Endometrial microvascular endothelial cells (primary cell): ENCODE measurements around the gene ANKRD44. TPM values are rescaled to one million over a fixed set of nuclear protein-coding genes. Genes with fewer than 3 reads are reported as not detected.
"Not testable (repeated sequence)": the region's sequence is repeated elsewhere in the genome, so short reads cannot be mapped to it uniquely, and the experiment has no call there.

Source experiments
- in situ Hi-C: cut with HindIII; loops from 2 replicates; pipeline ENCODE4 v1.10.0; 2017; ENCODE audit warnings: low sequenced_read_pairs, low pct_unique_long_range_greater_than_20kb; ENCODE audit errors: inconsistent ontology term
- total RNA-seq: library from RNA; depleted of rRNA; stranded (reverse); fragments of >200 nt; gene quantifications from one replicate; pipeline ENCODE4 v1.2.3, GENCODE V29; 2015; ENCODE audit errors: inconsistent ontology term

The ANKRD44 gene
- 1.8 TPM for total RNA-seq

DNA sequence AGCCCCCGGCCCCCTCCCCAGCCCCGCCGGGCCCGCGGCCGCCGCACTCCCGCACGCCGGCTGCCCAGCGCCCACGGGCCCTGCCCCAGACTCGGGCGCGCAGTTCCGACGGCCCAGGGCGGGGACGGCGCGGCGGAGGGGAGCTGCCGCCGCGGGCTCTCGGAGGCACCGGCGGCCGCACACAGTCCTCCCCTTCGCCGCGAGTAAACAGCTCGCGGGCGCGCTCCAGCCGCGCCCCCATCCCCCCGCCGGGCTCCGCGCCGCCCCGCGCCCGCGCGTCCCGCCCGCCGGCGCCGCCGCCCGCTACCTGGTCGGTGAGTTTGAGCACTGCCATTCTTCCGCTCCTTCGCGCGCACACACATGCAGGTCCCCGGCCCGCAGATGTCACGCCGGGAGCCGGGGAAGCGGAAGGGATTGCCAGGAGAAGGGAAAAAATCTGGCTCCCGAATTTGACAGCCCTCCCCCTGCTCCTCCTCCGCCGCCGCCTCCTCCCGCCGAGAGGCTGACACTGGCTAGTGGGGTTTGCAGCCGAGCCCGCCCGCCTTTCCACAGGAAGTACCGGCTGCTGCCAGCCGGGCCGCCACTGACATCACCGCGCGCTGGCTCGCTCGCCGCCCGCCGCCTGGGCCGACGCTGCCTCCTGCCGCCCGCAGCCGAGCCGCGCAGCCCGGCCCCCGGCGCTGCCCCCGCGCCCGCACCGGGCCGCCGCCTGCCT, at the start of gene ANKRD44:
TSS of gene ANKRD44 (minus strand) at position 510 of the 715 bp plus-strand sequence. CDS start at position 334, 176 bp downstream.
- in situ Hi-C loops = no loop called here

DNA sequence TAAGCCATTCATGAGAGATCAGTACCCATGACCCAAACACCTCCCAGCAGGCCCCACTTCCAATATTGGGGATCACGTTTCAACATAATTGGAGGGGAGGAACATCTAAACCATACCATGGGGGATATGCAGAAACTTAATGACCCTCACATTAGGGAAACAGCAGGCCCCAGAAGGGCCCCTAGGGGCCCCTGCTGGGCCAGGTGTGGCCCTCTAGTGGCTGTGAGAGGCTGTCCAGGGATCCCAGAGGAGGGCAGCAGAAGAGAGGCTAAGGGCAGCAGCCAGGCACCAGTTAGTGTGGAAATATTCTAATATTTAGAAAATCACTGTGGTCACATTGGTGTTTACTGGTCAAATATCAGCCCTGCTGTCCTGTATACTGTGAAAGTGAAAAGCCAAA, 49.3 kb upstream of the ANKRD44 start:
- in situ Hi-C loops = no loop called here

- in situ Hi-C loops = no loop called here
Measured at GRCh38 chr2:197358931-197359330, 48.4 kb upstream of the ANKRD44 start.

DNA sequence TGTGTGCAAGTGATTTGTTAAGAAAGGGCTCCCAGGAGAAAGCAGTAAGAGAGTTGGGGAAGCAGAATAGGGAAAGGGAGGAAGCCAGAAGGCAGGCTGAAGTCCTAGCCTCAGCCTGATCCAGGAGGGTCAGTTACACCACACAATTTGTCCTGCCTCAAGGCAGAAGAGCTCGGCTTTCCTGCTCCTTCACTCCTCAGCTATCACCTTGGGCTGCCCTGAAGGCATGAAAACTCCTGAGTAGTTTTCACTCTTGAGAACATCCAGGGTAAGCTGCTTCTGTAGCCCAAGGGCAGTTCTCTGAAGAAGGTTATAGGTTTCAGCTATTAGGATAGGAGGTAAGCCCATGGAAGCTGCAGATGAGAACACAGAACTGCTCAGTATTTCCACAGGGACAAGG, 47.4 kb upstream of the ANKRD44 start:
- in situ Hi-C loops = no loop called here

GRCh38 chr2:197356136-197356535, 45.6 kb upstream of the ANKRD44 start:
- in situ Hi-C loops = no loop called here

- in situ Hi-C loops = no loop called here
Measured at GRCh38 chr2:197354169-197354558, 43.6 kb upstream of the ANKRD44 start.

DNA sequence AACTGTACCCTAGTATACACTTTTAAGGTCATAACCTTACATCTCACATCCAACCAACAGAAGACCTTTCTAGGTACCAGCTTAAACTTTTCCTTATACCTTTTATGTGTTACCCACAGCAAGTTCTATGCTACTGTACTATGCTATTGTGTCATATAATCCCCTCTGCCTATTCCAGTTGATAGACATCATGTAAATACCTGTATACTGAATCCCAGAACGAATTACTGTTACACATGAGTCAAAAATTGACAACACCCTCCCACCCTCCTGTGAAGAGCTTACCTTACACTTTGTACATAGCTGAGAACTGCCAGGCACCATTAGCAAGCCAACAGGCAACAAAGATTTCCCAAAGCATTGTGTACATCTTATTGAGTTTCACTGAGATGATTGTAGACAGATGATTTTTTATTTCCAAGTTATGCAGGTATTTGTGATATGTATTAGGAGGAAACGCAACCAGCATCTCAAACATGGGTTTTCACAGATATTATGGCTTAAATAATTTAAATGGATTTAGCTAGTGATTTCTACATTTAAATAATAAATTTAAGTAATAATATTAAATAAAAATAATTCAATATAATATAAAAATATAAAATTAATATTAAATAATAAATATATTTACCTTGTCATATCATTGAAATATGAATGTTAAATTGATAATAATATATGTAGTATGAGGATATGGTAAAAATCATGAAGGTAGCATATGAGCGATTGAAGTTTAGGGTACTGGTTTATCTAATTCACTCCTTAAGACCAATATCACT, 43.0 kb upstream of the ANKRD44 start:
- in situ Hi-C loops = no loop called here

- in situ Hi-C loops = no loop called here
Measured at GRCh38 chr2:197349699-197350098, 39.1 kb upstream of the ANKRD44 start.

- in situ Hi-C loops = no loop called here
Measured at GRCh38 chr2:197348721-197349360, 38.3 kb upstream of the ANKRD44 start.

- in situ Hi-C loops = no loop called here
Measured at GRCh38 chr2:197345846-197346370, 35.3 kb upstream of the ANKRD44 start.

GRCh38 chr2:197343968-197344367, 33.4 kb upstream of the ANKRD44 start:
- in situ Hi-C loops = not testable (repeated sequence)

DNA sequence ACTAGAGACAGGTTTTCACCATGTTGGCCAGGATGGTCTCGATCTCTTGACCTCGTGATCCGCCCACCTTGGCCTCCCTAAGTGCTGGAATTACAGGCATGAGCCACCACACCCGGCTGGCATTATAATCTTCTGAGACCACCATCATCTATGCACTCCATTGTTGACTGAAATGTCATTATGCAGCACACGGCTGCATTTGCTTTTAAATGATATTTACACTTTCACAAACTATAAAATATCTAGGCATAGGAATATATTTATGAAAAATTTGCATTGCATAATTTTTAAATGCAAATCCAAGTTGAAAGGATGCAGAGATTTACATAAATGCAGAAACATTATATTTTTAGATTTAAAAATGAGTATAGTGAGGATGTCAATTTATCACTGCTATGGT, 30.0 kb upstream of the ANKRD44 start:
- in situ Hi-C loops = no loop called here

- in situ Hi-C loops = no loop called here
Measured at GRCh38 chr2:197339496-197340220, 29.1 kb upstream of the ANKRD44 start.

- in situ Hi-C loops = no loop called here
Measured at GRCh38 chr2:197339016-197339415, 28.4 kb upstream of the ANKRD44 start.

- in situ Hi-C loops = no loop called here
Measured at GRCh38 chr2:197332641-197333040, 22.1 kb upstream of the ANKRD44 start.

DNA sequence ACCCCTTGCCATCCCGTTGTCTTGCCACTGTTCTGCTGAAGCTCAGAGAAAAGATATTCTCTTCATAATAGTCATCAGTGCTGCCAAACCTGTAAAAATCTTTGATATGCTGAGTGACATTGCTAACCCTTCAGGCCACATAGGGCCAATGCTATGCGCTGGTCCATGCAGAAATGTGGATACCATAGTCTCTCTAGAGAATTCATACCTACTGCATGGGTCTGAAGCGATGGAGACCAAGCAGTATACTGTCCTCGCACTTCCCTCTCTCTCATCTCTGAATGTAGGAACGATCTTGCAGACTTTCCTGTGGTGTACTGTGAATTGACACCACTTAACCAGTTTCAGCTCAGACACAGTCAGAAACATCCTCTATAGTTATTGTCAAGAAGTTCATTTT, 17.9 kb upstream of the ANKRD44 start:
- in situ Hi-C loops = no loop called here

- in situ Hi-C loops = no loop called here
Measured at GRCh38 chr2:197327472-197328098, 17.0 kb upstream of the ANKRD44 start.

DNA sequence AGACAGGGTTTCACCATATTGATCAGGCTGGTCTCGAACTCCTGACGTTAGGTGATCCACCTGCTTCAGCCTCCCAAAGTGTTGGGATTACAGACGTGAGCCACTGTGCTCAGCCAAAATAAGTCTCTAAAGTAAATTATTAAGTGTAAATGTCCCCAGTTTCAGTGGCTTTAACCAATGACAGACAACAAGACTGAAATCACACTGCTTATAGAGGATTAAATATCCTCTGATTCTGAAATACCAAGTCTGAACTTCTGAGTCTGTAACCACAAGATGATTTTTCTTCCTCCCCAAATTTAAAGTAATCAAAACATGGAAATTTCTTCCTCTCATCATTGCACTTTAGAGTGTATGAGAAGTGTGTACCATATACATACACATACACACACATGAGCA, 16.5 kb upstream of the ANKRD44 start:
- in situ Hi-C loops = no loop called here

- in situ Hi-C loops = no loop called here
Measured at GRCh38 chr2:197324801-197325200, 14.2 kb upstream of the ANKRD44 start.
